CD4-positive, alpha-beta T cell treated with Interleukin-2 at 100 ng/mL for 4 hours (primary cell): ENCODE data around the gene IMMP1L.
"Not testable (repeated sequence)": the region's sequence is repeated elsewhere in the genome, so short reads cannot be mapped to it uniquely, and the experiment has no call there.

Experiments used
- DNase-seq: peaks from one replicate; pipeline ENCODE4 v3.0.0-alpha.2; 2020; ENCODE audit warnings: low spot score

IMMP1L gene, protein sequence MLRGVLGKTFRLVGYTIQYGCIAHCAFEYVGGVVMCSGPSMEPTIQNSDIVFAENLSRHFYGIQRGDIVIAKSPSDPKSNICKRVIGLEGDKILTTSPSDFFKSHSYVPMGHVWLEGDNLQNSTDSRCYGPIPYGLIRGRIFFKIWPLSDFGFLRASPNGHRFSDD

DNA sequence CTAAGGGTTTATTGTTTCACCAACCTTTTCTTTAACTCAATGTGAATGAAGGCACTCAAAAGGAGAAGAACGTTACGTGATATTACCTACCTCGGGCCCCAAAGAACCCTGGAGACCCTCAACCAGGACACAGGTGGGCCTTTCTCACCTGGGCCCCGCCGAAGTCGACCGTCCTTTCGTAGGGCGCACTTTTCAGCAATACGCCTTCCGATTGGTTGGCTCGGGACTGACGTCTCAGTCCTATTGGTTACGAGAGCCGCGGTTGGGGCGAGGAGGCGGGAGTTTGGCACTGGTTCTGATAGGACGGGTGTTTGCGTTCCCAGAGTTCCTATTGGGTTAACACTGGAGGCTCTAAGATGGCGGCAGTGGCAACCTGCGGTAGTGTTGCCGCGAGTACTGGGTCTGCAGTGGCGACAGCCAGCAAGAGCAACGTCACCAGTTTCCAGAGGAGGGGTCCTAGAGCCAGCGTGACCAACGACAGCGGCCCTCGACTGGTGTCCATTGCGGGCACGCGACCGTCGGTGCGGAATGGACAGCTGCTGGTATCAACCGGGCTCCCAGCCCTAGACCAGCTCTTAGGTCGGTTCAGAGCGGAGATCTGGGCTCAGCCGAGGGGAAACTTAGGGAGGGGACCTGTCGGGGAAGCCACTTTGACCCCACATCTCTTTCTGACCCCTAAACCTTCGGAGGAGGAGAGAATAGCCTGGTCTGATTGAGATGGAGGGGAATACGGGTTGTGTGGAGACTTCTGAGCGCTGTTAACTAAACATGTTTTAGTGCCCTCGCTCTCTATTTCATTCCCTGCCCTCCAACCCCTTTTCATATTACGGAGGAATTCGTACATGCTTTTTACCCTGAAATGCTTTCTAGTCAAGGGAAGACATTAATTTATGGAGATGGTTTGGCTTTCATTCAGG is at the start of gene IMMP1L, which contains the start of gene ELP4:
IMMP1L (minus strand) TSS at position 194 of the 917 bp plus-strand sequence. CDS start 46,346 bp downstream, outside the sequence.
ELP4 (plus strand) TSS at position 339 of the 917 bp plus-strand sequence; CDS start at position 357, 18 bp downstream.
- peak; percentile 97 for DNase-seq

DNA sequence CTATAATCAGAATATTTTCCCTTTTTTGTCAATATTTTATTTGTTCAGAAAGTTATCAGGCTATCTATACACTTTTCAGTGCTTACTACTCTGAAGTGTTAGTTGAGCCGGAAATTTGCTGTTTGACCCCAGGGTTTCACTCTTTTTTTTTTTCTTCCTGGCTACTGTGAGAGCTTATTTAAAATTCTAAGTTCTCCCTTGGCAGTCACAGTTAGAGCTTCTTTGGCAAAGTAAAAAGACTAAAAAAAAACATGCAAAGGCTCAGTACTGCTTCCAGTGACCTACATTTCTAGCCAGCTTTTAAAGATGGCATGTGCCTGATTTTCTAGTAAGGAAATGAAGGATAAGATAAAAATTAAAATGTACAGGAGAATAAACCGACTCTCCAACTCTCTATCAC is 48.6 kb upstream of the IMMP1L start:
- no peak for DNase-seq

DNA sequence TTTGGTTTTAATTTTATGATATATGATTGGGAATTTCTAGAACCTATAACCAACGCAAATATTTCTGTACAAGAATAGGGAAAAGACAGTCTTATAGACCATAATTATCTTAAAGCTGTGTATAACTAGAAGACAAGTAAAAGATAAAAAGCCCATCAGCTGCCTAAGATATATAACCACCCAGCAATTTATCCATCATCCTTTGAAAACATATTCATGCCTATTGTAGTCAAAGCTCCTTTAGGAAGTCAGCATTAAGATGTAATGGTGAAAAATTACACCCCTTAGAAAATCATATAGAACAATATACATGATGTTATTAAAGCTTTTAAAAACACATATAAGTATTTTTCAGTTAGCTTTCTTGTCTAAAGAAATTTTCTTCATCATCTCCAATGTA is 46.5 kb upstream of the IMMP1L start:
- no peak for DNase-seq

DNA sequence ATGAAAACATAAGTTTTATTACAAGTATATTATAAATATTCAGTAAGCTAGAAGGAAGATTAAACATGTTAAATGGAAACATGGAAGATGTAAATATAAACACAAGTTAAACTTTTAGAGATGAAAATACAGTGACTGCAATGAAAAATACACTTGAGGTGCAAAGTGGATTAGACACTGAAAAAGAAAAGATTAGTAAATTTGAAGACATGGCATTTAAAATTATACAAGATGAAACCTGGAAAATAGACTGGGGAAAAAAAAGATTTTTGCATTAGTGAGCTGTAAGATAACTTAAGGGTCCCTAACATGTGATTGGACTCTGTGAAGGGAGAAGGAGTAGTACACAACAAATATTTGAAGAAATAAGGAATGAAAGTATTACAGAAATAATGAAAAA is 33.4 kb upstream of the IMMP1L start:
- no peak for DNase-seq

DNA sequence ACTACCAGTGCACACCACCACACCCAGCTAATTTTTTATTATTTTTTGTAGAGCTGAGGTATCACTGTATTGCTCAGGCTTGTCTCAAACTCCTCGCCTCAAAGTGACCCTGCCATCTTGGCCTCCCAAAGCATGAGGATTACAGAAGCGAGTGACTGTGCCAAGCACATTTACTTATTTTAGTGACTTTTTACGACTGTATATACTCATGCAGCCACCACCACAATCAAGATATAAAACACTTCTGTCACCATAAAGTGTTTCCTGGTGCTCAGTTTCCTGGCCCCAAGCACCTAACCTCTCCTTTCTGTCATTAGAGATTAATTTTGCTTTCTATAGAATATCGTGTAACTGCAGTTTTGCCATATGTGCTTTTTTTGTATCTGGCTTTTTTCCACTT is 26.1 kb upstream of the IMMP1L start:
- DNase-seq = no peak

DNA sequence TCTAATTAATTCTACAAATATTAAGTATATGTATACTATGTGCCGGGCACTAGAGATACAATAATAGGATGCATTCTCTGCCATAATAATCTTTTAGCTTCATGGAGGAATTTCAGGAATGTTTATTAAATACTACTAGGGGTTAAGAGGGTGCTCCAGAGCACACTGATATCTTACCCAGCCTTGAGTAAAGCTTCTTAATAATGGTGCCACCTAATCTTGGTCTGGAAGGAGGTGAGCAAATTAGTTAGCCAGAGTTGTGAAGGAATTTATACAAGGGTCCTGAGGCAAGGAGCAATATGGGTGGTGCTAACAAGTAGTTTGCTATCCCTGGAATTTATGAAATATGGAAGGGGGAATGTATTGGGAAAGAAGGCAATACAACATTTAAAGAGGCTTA is 21.9 kb upstream of the IMMP1L start:
- DNase-seq = no peak

DNA sequence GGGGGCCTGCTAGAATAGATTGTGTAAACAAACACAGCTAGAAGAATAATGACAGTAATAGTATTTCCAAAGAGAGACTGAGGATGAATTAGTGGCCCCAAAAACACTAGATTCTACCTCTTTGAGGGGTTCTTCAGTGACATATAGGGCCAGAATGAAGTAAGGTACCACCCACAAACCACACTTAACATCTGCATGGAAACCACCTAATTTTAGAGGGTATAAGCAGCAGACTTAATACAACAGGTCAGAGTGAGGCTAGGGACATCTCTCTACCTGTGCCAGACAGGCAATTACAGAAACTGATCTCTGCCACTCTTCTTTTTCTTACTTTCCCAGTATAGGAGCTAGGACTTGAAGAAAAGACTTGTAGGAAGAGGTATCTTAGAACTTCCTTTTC is 20.3 kb upstream of the IMMP1L start:
- DNase-seq = no peak

DNA sequence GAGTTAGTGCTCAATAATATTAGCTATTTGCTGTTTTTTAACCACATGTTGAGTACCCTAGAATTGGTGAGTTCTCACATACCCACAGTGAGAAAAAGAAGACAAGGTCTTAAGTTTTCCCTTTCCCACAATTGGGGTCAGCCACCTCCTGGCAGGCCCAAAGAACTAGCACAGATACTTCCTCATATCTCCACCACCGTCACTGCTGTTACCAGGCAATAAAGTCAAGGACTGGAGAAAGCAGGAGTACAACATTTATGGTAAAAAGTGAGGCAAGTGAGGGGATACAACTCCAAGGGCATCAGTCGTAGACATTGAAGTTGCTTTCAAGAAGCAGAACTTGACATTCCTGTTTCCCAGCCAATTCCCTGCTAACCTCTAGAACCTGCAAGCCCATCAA is 19.8 kb upstream of the IMMP1L start:
- DNase-seq = no peak

DNA sequence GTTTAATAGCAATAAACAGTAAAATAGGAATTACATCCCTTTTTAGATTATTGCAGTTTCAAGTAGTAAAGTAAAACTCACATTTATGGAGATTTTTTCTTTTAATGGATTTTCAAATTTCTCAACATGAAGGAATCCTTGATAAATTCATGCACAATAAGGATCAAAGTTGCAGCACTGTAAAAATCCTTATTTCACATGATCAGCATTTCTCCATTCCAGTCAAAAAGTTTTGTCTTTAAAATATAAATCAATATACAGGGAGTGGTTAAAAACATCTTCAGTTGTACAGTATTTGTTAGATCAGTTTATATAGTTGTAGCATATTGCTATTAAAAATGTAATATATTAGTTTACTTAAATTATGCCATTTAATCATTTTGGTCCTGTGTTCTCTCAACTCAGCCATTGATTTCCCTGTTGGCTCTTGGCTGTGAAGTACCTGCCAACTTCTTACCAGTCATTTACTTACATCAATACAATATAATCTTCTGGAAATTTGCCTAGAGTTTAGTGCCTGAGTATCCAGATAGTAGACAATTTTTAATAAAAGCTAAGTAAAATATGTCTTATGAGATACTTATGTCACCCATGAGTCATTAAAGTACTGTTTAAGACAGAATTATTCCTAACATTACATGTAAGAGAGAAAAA is 12.2 kb upstream of the IMMP1L start:
- no peak for DNase-seq

DNA sequence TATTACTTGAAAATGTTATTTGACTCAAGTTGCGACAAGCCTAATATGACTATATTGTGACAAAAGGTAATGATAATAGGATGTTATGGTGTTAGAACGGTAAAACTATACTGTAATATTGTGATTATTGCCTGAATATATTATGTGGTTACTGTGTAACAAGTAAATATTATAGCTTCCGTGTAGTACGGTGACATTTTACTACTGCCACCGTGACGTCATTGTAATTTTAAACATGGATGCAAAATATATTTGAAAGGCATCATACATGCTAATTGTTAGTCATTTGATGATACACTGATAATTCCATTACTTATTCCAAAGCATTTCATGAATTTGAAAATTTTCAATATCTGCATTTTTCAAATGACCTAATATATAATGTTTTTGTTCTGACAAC is 2.7 kb upstream of the IMMP1L start:
- no peak for DNase-seq

DNA sequence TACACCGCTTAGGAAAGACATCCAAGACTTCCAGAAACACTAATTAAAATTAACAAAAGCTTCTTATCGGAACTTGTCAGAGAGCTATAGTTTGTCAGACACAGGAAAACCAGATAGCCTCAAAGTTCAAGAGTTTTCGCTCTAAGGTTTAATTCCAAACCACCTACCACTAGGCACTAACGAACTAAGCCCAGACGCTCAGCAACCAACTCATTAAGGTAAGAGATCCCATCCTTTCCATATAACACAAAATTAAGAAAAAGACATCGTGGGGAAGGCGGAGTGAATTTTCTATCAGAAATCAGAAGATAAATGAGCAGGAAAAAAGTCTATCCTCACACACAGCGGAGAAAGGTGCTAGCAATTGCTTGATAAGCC is 382 bp downstream of the IMMP1L start:
- DNase-seq = peak; percentile 25

DNA sequence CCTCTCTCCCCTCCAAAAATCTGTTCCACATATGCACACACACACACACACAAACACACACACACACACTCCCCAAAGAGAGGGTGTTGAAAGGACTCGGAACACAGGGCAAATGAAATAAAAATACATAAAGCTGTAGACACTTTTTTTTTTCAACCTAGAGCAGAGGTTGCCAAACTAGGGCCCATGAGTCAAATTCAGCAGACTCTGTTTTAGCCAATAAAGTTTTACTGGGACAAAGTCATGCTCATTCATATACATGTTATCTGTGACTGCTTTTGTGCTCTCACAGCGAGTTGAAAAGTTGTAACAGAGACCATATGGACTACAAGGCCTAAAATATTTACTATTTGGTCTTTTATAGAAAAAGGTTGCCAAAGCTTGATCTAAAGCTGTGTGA is 8.9 kb downstream of the IMMP1L start:
- DNase-seq = no peak

DNA sequence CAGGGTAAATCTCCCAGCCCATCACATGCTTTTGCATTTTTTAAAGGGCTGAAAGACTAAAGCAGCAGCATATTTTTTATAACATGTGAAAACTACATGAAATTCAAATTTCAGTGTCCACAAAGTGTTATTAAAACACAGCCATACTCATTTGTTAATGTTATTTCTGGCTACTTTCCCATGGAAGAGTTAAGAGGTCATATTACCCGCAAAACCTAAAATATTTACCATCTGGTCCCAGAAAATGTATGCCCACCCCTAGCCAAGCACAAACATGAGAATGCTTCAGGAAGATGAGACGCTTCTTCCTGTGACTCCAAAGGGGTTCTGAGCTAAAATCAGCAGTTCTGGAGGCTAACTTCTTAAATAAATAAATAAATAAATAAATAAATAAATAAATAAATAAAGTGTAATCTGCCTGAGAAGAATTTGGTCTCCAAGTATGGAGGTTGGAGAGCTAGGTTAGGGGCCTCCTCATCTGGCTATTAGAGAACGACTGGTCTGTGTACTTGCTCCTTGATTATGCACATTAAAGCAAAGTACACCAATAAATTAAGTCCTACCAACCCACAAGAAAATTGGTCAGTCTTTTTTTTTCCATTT is 9.7 kb downstream of the IMMP1L start:
- no peak for DNase-seq

DNA sequence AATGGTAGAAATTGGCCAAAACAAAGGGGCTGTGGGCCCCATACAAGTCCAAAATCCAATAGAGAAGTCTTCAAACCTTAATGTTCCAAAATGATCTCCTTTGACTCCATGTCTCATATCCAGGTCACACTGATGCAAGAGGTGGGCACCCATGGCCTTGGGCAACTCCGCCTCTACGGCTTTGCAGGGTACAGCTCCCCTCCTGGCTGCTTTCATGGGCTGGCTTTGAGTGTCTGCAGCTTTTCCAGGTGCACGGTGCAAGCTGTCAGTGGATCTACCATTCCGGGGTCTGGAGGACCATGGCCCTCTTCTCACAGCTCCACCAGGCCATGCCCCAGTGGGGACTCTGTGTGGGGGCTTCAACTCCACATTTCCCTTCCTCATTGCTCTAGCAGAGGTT is 15.7 kb downstream of the IMMP1L start:
- not testable (repeated sequence) for DNase-seq

DNA sequence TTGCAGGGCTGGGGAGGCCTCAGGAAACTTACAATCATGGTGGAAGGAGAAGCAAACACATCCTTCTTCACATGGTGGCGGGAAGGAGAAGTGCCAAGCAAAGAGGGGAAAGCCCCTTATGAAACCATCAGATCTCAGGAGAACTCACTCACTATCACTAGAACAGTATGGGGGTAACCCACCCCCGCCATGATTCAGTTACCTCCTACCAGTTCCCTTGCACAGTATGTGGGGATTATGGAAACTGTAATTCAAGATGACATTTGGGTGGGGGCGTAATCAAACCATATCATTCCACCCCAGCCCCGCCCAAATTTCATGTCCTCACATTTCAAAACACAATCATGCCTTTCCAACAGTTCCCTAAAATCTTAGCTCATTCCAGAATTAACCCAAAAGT is 16.2 kb downstream of the IMMP1L start:
- DNase-seq = no peak

DNA sequence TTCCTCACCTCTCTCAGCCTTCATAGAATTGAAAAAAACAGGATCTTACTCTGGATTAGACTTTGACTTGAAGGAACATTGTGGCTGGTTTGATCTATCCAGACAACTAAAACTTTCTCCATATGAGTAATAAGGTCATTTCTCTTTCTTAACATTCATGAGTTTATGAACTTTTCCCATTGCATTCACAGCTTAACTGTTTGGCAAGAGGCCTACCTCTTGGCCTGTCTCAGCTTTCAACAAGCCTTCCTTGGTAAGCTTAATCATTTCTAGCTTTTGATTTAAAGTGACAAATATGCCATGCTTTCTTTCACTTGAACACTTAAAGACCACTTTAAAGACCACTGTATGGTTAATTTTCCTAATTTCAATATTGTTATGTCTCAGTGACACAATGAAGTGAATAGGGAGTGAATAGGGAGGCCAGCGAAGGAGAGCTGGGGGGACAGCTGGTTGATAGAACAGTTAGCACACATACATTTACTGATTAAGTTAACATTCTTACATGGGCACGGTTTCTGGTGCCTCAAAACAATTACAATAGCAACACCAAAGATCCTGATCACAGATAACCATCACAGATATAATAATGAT is 17.0 kb downstream of the IMMP1L start:
- DNase-seq = no peak

DNA sequence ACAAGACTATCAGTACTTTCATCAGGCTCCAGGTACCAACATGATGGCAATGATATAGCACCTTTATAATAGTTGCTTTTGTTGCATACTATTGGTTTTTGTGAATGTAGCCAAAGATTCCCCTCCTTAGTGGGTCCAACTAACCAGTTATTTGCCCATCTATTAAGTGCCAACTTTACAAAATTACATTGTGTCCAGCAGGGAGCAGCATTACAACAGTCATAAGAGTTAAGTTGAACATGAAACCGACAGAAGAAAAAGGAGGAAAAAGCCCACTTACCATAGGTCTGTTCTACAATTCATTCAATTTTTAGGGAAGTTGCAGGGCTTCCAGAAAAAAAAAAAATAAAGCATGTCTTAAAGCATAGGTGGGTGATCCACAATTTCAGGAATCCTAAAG is 21.6 kb downstream of the IMMP1L start:
- DNase-seq = peak; percentile 21

DNA sequence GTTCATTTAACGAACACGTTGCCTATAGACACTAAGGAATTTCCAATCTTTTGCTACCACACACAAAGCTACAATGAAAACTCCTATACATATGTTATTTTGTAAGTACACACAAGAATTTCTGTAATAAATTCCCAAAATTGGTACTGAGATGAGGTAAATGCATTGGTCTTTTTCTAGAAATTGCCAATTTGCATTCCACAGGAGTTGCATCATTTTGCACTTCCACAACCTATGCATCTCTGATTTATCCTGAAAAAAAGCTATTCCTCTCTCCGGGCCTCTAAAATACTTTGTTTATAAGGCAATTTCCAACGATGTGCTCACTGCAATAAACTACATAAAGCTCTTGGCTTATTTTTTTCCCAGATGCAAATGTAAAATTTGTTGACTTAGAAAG is 24.9 kb downstream of the IMMP1L start:
- DNase-seq = no peak

DNA sequence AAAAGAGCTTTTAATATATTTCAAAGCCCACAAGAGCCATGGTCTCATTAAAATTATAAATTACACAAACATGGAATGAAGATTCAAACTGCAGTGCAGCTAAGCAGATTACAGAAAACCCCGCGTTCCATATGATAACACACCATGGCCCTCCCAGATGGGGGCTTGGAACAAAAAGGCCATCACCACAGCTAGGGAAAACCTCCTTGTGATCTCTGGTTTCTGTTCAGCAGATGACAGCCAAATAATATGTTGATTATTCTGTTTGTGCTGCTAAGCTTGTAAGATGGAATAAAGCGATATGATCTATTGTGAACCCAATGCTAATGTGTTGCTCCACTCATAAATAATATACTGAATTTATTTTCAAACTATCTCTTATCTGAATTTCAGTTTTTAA is 28.5 kb downstream of the IMMP1L start:
- no peak for DNase-seq

DNA sequence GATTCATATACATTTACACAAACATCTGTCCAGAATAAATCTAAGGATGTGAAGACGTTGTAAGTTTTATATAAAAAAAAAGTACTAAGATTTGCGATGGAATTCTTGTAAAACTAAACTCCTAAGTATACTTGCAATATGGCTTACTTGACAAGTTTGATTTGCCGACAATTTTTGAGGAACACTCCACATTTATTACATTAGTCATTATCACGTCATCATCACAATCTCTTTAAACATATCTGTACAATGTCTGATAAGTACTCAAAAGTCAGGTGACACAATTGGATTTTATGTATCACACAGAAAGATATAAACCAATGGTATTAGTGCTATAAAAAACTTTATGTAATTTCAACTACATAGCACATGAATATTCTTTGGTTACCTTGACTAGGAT is 30.4 kb downstream of the IMMP1L start:
- no peak for DNase-seq

DNA sequence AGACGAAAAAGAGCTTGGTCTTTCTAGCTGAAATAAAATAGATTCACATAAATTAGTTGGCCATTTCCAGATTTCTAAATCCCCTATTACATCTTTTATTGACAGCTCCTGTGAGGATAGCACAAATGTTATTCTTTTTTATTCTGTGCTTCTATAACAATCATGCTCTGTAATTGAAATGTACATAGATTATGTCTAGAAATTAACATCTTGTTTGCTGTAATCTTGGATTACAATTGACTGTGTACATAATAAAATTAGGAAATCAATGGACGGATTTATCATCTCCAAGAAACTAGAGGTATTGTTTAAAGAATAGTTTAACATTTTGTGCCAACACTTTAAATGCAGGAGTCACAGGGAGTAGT is 31.2 kb downstream of the IMMP1L start:
- no peak for DNase-seq

DNA sequence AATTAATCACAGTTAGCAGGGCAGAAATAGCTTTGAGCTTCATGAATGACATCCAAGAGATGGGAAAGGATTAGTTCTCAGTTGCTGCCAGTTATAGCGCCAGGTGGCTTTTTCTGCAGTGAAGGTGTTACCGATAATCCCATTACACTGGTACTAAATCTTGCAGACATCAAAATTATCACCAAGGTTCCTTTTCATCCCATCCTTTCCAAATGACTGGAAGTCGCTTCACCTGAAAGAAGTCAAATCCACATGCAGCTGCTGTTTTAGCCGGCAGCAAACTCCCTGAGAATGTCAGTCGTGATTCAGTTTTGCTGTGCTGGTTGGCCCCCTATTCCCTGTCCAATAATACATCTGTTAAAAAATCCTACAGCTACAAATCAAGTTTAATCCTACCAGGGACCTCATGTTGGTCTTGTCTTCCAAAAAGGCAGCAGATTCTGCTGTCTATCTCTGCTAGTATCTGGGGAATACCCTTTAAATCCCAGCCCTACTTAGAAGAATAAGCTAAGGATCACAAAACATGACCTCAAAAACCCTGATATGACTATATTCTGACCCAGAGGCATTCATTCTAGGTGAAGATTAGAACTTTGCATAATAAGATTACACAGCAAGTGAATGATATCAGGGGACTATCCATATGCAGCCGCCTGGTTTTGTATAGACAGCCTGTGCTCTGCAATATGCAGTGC is 31.7 kb downstream of the IMMP1L start:
- DNase-seq = no peak
